ENCODE data around the gene SPTSSB. TPM values are rescaled to one million over a fixed set of nuclear protein-coding genes. Genes with fewer than 3 reads are reported as not detected.

Gene SPTSSB
- total RNA-seq, 1 experiment from 2014 or later = 15.7 TPM

DNA sequence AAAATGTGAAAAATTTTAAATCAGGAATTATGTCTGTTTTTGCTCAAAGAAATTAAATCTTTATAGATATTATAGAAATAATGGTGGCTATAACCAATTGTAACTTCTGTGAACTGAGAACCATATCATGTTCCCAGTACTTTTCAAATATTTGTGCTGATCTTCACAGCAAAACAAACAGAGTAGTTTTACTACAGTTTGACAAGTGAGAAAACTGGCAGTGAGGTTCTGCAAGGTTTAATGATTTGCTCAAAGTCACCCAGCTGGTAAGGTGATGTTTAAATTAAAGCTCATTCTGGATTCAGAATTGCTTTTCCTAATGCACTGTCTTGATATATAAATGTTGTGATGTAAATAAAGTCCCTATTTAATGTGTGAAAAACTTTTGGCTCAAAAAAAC is 22.0 kb upstream of the SPTSSB start (continued):
- TF ChIP-seq ZNF532 (CRISPR knock-in tag; IDR thresholded peaks at IDR 0.05; ENCODE audit: borderline replicate concordance) = no peak
- no peak for TF ChIP-seq HMGA2 (CRISPR knock-in tag; IDR thresholded peaks at IDR 0.05)
- no peak for TF ChIP-seq CREM (CRISPR knock-in tag; IDR thresholded peaks at IDR 0.05)

GRCh38 chr3:161392853-161393252 is 21.5 kb upstream of the SPTSSB start:
- H3K4me1 Mint-ChIP-seq = no peaks in the 10 kb centered on the region
- peaks cover 7% of the 10 kb centered on the region; the same call in 1 of the 2 replicates for H3K36me3 Mint-ChIP-seq
- no peak overlapping the region for H3K4me3 Mint-ChIP-seq
- DNase-seq (ENCODE audit: low spot score) = no peak
- peaks cover 18% of the 10 kb centered on the region for H3K9me3 Mint-ChIP-seq
- CTCF ChIA-PET = no interaction called here
- no peak overlapping the region for H3K27ac Mint-ChIP-seq
- TF ChIP-seq JAZF1 (CRISPR knock-in tag; IDR thresholded peaks at IDR 0.05) (no peak), CBFB (CRISPR knock-in tag; IDR thresholded peaks at IDR 0.05; ENCODE audit: low read depth) (no peak), AFF4 (CRISPR knock-in tag; IDR thresholded peaks at IDR 0.05; ENCODE audit: borderline replicate concordance) (no peak), NR2C2 (CRISPR knock-in tag; IDR thresholded peaks at IDR 0.05) (no peak), ZNF219 (CRISPR knock-in tag; IDR thresholded peaks at IDR 0.05; ENCODE audit: borderline replicate concordance) (no peak), OVOL2 (CRISPR knock-in tag; IDR thresholded peaks at IDR 0.05; ENCODE audit: borderline replicate concordance) (no peak), ESRRA (CRISPR knock-in tag; IDR thresholded peaks at IDR 0.05; ENCODE audit: borderline replicate concordance) (no peak), NFATC4 (CRISPR knock-in tag; IDR thresholded peaks at IDR 0.05) (no peak), MXD4 (CRISPR knock-in tag; IDR thresholded peaks at IDR 0.05; ENCODE audit: borderline replicate concordance) (no peak), ZNF396 (CRISPR knock-in tag; IDR thresholded peaks at IDR 0.05; ENCODE audit: borderline replicate concordance) (no peak)
- TF ChIP-seq, protein P1, sequence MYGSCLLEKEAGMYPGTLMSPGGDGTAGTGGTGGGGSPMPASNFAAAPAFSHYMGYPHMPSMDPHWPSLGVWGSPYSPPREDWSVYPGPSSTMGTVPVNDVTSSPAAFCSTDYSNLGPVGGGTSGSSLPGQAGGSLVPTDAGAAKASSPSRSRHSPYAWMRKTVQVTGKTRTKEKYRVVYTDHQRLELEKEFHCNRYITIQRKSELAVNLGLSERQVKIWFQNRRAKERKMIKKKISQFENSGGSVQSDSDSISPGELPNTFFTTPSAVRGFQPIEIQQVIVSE (CRISPR knock-in tag; IDR thresholded peaks at IDR 0.05; ENCODE audit: borderline replicate concordance) = no peak
- TF ChIP-seq, protein P2, sequence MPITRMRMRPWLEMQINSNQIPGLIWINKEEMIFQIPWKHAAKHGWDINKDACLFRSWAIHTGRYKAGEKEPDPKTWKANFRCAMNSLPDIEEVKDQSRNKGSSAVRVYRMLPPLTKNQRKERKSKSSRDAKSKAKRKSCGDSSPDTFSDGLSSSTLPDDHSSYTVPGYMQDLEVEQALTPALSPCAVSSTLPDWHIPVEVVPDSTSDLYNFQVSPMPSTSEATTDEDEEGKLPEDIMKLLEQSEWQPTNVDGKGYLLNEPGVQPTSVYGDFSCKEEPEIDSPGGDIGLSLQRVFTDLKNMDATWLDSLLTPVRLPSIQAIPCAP (CRISPR knock-in tag; IDR thresholded peaks at IDR 0.05) = no peak
- TF ChIP-seq, protein P3, sequence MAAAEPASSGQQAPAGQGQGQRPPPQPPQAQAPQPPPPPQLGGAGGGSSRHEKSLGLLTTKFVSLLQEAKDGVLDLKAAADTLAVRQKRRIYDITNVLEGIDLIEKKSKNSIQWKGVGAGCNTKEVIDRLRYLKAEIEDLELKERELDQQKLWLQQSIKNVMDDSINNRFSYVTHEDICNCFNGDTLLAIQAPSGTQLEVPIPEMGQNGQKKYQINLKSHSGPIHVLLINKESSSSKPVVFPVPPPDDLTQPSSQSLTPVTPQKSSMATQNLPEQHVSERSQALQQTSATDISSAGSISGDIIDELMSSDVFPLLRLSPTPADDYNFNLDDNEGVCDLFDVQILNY (CRISPR knock-in tag; IDR thresholded peaks at IDR 0.05) = no peak
- ATAC-seq = no peak
- POLR2A ChIA-PET = no interaction called here
- no peaks in the 10 kb centered on the region for H3K27me3 Mint-ChIP-seq (ENCODE audit: low read depth)
